RPMI7951 (cell line): ENCODE measurements around the gene INTS3. TPM values are rescaled to one million over a fixed set of nuclear protein-coding genes. Genes with fewer than 3 reads are reported as not detected.
A peak's percentile ranks its signal among the peaks of the same experiment; 100 is the strongest.
"Not testable (repeated sequence)": the region's sequence is repeated elsewhere in the genome, so short reads cannot be mapped to it uniquely, and the experiment has no call there.

Experiments
- DNase-seq: peaks from one replicate; pipeline ENCODE4 v3.0.0-alpha.2; 2012; ENCODE audit warnings: low read depth
- total RNA-seq: library from RNA; depleted of rRNA; stranded (reverse); fragments of >200 nt; shearing (Covaris generic); gene quantifications from 2 replicates; pipeline ENCODE4 v1.2.3, GENCODE V29; 2014

Gene INTS3
- total RNA-seq, 1 experiment from 2014 or later = 20.4 TPM

- no peak for DNase-seq
Observed at GRCh38 chr1:153705484-153705883, 22.4 kb upstream of the INTS3 start.

GRCh38 chr1:153711026-153711425 is 16.8 kb upstream of the INTS3 start:
- DNase-seq = no peak

- not testable (repeated sequence) for DNase-seq
Observed at GRCh38 chr1:153716211-153716610, 11.6 kb upstream of the INTS3 start.

GRCh38 chr1:153717330-153717729 is 10.5 kb upstream of the INTS3 start:
- no peak for DNase-seq

- no peak for DNase-seq
Observed at GRCh38 chr1:153723687-153724086, 4.2 kb upstream of the INTS3 start.

- DNase-seq = not testable (repeated sequence)
Observed at GRCh38 chr1:153724634-153725033, 3.2 kb upstream of the INTS3 start.

GRCh38 chr1:153728305-153729066 is 636 bp downstream of the INTS3 start:
- peak; percentile 40 for DNase-seq

GRCh38 chr1:153730468-153730988 is 2.7 kb downstream of the INTS3 start:
- no peak for DNase-seq

GRCh38 chr1:153733970-153734369 is 6.1 kb downstream of the INTS3 start:
- DNase-seq = no peak

DNA sequence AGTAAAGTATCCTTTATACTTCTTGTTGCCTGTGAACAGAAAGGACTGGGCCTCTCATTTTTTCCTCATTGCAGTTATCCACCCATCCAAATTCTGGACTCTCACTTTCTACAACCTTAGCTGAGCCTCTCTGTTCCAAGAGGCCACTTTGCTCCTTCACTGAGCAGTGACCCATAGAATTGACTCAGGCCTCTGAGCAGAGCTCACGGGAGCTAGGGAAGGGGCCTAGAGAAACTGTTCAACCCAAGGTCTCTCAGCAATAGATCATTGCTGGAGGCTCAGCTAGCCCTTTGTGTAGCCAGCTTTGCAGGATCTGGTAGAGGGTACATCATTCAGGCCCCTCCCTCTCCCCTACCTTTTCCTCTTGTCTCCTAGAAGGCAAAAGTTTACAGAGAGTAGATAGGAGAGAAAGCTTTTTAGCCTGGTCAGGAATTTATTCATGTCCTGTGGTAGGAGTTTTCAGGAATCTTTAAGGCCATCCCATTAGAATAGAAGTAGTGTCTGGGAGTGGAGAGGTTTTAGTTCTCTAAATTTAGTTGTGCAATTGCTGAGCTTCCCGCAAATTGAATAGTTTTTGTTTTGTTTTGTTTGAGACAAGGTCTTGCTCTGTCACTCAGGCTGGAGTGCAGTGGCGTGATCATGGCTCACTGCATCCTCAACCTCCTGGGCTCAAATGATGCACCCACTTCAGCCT is 6.7 kb downstream of the INTS3 start:
- no peak for DNase-seq

GRCh38 chr1:153735090-153735420 is 7.2 kb downstream of the INTS3 start:
- no peak for DNase-seq

DNA sequence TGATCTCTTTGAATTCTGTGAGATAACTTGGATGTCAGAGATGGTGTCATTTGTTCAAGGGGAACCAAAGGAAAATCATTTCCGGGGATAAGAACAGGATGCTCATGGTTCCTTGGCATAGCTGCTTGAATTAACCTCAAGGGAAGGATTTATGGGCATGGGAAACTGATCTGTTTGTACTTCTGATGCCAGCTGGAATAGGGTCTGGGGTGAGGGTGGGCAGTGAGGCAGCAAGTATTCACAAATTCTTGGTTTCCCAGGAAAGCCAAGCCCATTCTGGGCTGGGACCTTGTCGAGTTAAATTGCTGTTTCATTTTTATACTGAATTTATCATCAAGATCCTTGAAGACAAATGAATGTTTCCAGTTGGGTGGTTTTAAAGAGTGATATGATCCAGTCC is 14.1 kb downstream of the INTS3 start:
- DNase-seq = no peak

DNA sequence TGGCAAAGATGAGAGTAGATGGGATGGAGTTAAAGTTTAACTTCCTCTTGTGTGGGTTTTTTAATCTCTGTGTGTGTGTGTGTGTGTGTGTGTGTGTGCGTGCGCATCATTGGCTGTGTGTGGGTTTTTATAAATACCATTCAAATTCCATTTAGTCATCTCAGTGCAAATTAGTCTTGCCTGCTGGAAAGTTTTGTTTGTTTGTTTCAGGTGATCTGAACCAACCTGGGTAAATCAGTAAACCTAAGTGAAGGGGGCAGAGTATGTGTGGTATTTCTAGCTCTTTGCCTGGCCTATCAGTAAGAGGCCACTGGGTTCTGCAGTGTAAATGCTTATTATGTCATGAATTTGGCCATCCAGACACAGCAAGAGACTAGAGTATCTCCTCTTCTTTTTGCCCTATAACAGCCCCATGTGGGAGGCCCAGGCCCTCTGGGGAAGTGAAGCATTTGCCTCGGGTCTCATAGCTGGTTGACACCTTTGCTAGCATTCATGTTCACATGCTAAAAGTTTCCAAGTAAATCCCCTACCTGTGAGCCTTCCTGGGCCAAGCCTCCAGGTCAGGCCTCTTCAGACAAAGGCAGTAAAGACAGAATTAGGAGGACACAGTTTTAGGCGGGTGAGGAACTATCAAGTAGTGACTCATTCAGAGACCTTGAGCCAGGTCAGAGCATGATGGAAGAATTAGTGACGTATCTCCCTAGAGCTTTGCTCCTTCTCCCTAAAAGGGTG is 14.7 kb downstream of the INTS3 start:
- no peak for DNase-seq

- DNase-seq = no peak
Observed at GRCh38 chr1:153745417-153745816, 17.6 kb downstream of the INTS3 start.

GRCh38 chr1:153746174-153746573 is 18.3 kb downstream of the INTS3 start:
- no peak for DNase-seq

GRCh38 chr1:153748903-153749302 is 21.1 kb downstream of the INTS3 start:
- no peak for DNase-seq

DNA sequence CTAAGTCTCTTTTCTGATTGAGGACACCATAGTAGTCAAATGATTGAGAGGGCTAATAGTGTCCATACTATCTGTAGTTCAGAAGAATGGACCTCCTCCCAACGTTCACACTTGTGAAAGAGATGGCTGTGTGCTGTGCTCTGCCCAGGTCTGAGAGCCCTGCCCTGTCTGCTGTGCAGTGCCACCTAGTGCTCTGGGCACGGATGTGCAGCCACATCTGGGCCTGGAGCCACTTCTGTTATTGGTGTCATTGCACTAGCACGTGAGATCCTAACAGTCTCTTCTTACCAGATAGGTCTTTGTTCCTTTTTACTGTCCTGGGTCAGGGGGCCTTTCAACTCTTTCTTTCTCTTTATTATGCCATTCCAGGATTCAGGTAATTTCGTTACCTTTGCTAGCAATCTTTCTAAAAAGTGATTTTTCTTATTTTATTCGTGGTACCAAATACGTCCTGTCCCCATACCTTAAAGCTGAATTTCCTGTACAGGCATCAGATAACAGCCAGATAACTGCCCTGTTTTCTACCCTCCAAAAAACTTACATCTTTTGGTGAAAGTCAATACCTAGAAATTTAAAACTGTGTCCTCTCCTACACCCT is 21.7 kb downstream of the INTS3 start:
- peak; percentile 69 for DNase-seq

DNA sequence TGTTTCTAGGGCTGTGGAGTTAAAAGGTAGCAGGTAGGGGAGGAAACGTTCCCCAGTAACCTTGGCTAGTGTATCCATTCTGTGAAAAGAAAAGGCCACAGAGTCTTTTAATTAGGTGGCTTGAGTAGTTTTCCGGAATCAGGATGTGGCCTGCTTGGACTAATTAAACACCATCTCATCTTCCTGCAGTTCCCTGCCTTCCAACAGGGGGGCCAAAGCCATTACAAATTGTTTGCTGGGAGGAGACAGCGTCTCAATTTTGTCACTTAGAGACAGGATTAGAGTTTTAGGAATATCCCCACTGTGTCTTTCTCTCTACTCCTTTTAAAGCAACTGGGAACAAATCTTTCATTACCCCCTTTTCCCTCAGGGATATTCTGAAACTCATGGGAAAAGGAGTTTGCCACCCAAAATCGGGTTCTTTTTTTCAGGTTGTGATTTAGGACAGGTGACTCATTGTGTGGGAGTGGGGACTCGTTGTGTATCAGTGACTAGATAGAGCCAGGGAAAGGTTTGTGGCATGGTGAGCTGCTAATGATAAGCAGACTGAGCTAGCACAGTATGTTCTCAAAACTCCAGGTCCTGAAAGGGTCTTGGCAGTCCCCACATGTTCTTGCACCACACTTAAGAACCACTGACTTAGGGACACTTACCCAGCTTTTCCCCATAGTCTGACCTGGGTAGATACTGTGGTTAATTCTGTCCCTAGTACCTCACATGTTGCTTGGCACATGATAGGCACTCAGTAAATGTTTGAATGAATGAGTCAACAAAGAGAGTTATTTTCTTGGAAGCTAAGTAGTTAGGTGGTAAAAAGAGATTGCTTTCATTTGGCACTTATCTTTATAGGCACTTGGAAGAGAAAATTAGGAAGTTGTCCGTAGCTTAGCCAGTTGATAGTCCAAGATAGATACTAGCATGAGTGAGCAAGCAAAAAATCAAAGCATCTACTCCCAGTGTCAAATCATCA is 22.5 kb downstream of the INTS3 start:
- DNase-seq = no peak

GRCh38 chr1:153752072-153752471 is 24.2 kb downstream of the INTS3 start:
- no peak for DNase-seq

DNA sequence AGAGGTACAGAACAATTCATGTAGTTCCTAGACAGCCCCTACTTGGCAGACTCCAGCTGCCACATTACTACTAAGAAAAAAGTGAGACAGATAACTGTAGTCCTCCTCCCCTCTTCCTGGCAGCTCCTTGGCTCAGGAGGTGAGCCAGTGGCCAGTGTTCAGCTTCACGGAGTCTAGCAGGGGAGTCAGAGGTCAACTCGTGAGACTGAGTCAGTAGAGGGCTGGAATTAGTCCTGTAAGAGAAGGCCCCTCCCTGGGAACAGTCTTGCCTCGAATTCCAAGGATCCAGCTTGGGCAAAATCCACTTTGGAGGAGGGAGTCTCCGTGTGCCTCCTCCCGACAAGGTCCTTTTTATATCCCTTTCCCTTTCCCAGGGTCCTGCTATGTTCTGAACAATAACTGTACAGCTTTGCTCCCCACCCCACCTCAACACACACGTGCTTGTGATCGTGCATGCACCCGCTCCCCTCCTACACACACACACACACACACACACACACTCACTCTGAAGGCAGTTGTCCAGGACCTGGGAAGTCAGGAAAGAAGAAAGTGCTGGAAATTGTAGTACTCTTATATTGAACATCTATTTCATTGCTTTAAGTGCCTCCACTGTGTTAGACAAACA is 24.8 kb downstream of the INTS3 start:
- DNase-seq = no peak

DNA sequence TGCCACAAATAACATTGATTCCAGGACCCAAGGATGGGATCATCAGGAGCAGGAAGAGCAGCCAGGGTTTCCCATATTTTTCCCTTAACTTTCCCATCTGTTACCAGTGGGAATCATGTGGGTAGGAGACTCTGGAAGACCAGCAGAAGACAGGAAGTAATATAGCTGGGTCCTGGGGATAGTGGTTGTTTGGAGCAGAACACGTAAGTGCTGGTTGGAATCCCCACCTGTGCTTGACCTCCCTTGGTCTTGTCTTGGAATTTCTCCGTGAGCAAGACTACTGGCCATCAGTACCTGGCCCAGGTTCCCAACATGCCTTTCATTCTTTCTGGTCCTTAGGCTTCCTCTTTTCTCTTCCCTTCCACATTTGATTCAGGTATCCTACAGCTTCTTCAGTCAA is 26.4 kb downstream of the INTS3 start:
- DNase-seq = no peak
